Prostate gland (tissue), 2 donors: ENCODE data around the gene HPN.
"Not testable (repeated sequence)": the region's sequence is repeated elsewhere in the genome, so short reads cannot be mapped to it uniquely, and the experiment has no call there.

ENCODE experiments used
- CTCF ChIP-seq, 4 experiments: fragments of 200-600 bp in 2 of 4; fragments of 450-650 bp in 2 of 4; sonication (generic) in 2 of 4; IDR thresholded peaks; 1 replicate in 3 of 4; 2 replicates in 1 of 4; pipeline ENCODE4 v1.5.1; 2016 to 2019; ENCODE audit warnings: antibody characterized with exemption in 4 of 4, mild to moderate bottlenecking in 2 of 4, moderate library complexity in 2 of 4
- POLR2A ChIP-seq: fragments of 450-650 bp; IDR thresholded peaks from one replicate; pipeline ENCODE4 v1.6.1; 2016; ENCODE audit warnings: antibody characterized with exemption, mild to moderate bottlenecking

- TF ChIP-seq CTCF (IDR thresholded peaks at IDR 0.05); POLR2A: not testable (repeated sequence)
Measured at GRCh38 chr19:35014774-35015173, 26.7 kb upstream of the HPN start.
